Measurements from ENCODE around the gene WDR4.
A peak's percentile ranks its signal among the peaks of the same experiment; 100 is the strongest.

WDR4 gene

GRCh38 chr21:42900446-42900845 is 21.1 kb upstream of the WDR4 start:
- Histone ChIP-seq H3K9me3 (ENCODE audit: control insufficient read depth, insufficient read depth, low read length) (no peaks in the 10 kb centered on the region), H3K4me1 (ENCODE audit: control insufficient read depth, low read length) (no peaks in the 10 kb centered on the region), H3K4me2 (ENCODE audit: low read length) (no peak overlapping the region), H3K36me3 (ENCODE audit: control insufficient read depth, low read length) (peaks cover 44% of the 10 kb centered on the region), H3K4me3 (ENCODE audit: low read length) (no peak overlapping the region), H3F3A (ENCODE audit: control insufficient read depth, insufficient read depth) (no peaks in the 10 kb centered on the region), H3K79me2 (ENCODE audit: control insufficient read depth, low read length) (peaks cover 5% of the 10 kb centered on the region), H4K20me1 (ENCODE audit: control insufficient read depth, insufficient read depth, low read depth, low read length) (no peaks in the 10 kb centered on the region), H3K27ac (ENCODE audit: low read depth, low read length) (no peak overlapping the region), H3K27me3 (ENCODE audit: control insufficient read depth, low read length) (no peaks in the 10 kb centered on the region), H3K9me2 (replicated peaks; ENCODE audit: control insufficient read depth, low read length) (no peaks in the 10 kb centered on the region)
- TF ChIP-seq EZH2phosphoT487 (IDR thresholded peaks at IDR 0.05; ENCODE audit: borderline replicate concordance, low read length), result no peak
- no peak for TF ChIP-seq CTCF (IDR thresholded peaks at IDR 0.05; ENCODE audit: low read depth, low read length, poor library complexity, severe bottlenecking)

- Histone ChIP-seq H3K4me3 (ENCODE audit: low read length) (peak within 1 kb of the TSS; percentile 85), H3K4me1 (ENCODE audit: control insufficient read depth, low read length) (peaks cover 6% of the 10 kb centered on the region), H4K20me1 (ENCODE audit: control insufficient read depth, insufficient read depth, low read depth, low read length) (peaks cover 5% of the 10 kb centered on the region; the same call in 1 of the 2 replicates), H3K27me3 (ENCODE audit: control insufficient read depth, low read length) (no peaks in the 10 kb centered on the region), H3K79me2 (ENCODE audit: control insufficient read depth, low read length) (peaks cover 22% of the 10 kb centered on the region), H3K9me3 (ENCODE audit: control insufficient read depth, insufficient read depth, low read length) (no peaks in the 10 kb centered on the region), H3K4me2 (ENCODE audit: low read length) (peak within 1 kb of the TSS; percentile 63), H3K9me2 (replicated peaks; ENCODE audit: control insufficient read depth, low read length) (no peaks in the 10 kb centered on the region), H3F3A (ENCODE audit: control insufficient read depth, insufficient read depth) (0 out of 2 replicates have a peak, but pooled peaks cover 3% of the 10 kb centered on the region), H3K36me3 (ENCODE audit: control insufficient read depth, low read length) (peaks cover 20% of the 10 kb centered on the region), H3K27ac (ENCODE audit: low read depth, low read length) (peak within 1 kb of the TSS; percentile 51)
- no peak for TF ChIP-seq CTCF (IDR thresholded peaks at IDR 0.05; ENCODE audit: low read depth, low read length, poor library complexity, severe bottlenecking)
These were observed 13.8 kb upstream of the WDR4 start, which contains the start of gene NDUFV3 for GRCh38 chr21:42892931-42893755. NDUFV3 (plus strand) TSS chr21:42893309; CDS start chr21:42893334, 25 bp downstream.

GRCh38 chr21:42892582-42892930 is 13.2 kb upstream of the WDR4 start:
- Histone ChIP-seq H3K36me3 (ENCODE audit: control insufficient read depth, low read length) (peaks cover 16% of the 10 kb centered on the region), H3K4me1 (ENCODE audit: control insufficient read depth, low read length) (peaks cover 6% of the 10 kb centered on the region), H3K27ac (ENCODE audit: low read depth, low read length) (no peak overlapping the region), H3F3A (ENCODE audit: control insufficient read depth, insufficient read depth) (0 out of 2 replicates have a peak, but pooled peaks cover 3% of the 10 kb centered on the region), H3K79me2 (ENCODE audit: control insufficient read depth, low read length) (peaks cover 22% of the 10 kb centered on the region), H3K27me3 (ENCODE audit: control insufficient read depth, low read length) (no peaks in the 10 kb centered on the region), H4K20me1 (ENCODE audit: control insufficient read depth, insufficient read depth, low read depth, low read length) (peaks cover 5% of the 10 kb centered on the region; the same call in 1 of the 2 replicates), H3K9me2 (replicated peaks; ENCODE audit: control insufficient read depth, low read length) (no peaks in the 10 kb centered on the region), H3K4me2 (ENCODE audit: low read length) (peak overlapping the region; percentile 62), H3K4me3 (ENCODE audit: low read length) (peak overlapping the region; percentile 85), H3K9me3 (ENCODE audit: control insufficient read depth, insufficient read depth, low read length) (no peaks in the 10 kb centered on the region)
- TF ChIP-seq CTCF (IDR thresholded peaks at IDR 0.05; ENCODE audit: low read depth, low read length, poor library complexity, severe bottlenecking), result no peak
- no peak for TF ChIP-seq EZH2phosphoT487 (IDR thresholded peaks at IDR 0.05; ENCODE audit: borderline replicate concordance, low read length)
